T-cell (primary cell): ENCODE data around the gene MRPL4. TPM values are rescaled to one million over a fixed set of nuclear protein-coding genes. Genes with fewer than 3 reads are reported as not detected.

Experiments
- ATAC-seq, 4 experiments: fragments of 200-7000 bp in 3 of 4; fragments of 150-1000 bp in 1 of 4; cut with Tn5 transposase; replicated peaks in 1 of 4; 1 replicate in 3 of 4; 2 replicates in 1 of 4; pipeline ENCODE4 v1.10.0; 2021; ENCODE audit warnings: moderate library complexity in 3 of 4, mild to moderate bottlenecking in 2 of 4, moderate number of reproducible peaks in 1 of 4
- CTCF ChIA-PET, 2 donors: fragments of 300-600 bp; sonication (Branson Sonifier 250); formaldehyde crosslinking; loops; one replicate each; lab custom pipeline; 2022; ENCODE audit warnings: antibody characterized with exemption in 2 of 2; lab: Charles Lee
- POLR2A ChIA-PET, 2 donors: fragments of 300-600 bp; sonication (Branson Sonifier 250); formaldehyde crosslinking; loops; one replicate each; lab custom pipeline; 2022; ENCODE audit warnings: antibody characterized with exemption in 2 of 2; lab: Charles Lee
- DNase-seq, 35 experiments: peaks; one replicate each; pipeline versions ENCODE4 v3.0.0 to v3.0.0-alpha.2; 2013 to 2023
- H3K27ac ChIP-seq: one replicate; pipeline ENCODE4 v1.5.1; 2013; ENCODE audit warnings: low read length
- H3K27me3 ChIP-seq, 2 experiments: replicated peaks in 1 of 2; 1 replicate in 1 of 2; 2 replicates in 1 of 2; pipeline versions ENCODE4 v1.6.1 to v1.7.0; 2013; ENCODE audit warnings: low read length in 1 of 2, mixed read lengths in 1 of 2; ENCODE audit not compliant: control insufficient read depth in 2 of 2, insufficient read depth in 2 of 2; ENCODE audit errors: extremely low read depth in 1 of 2
- H3K36me3 ChIP-seq, 2 donors: 1 replicate in 1 of 2; 2 replicates in 1 of 2; pipeline versions ENCODE4 v1.6.1 to v1.7.0; 2013; ENCODE audit warnings: low read length in 1 of 2; ENCODE audit not compliant: control insufficient read depth in 2 of 2, insufficient read depth in 1 of 2; ENCODE audit errors: extremely low read depth in 1 of 2
- H3K4me1 ChIP-seq, 2 experiments: 1 replicate in 1 of 2; 2 replicates in 1 of 2; pipeline versions ENCODE4 v1.6.1 to v1.7.0; 2013; ENCODE audit warnings: low read length in 2 of 2, mixed read lengths in 1 of 2; ENCODE audit not compliant: insufficient read depth in 2 of 2, control insufficient read depth in 1 of 2; ENCODE audit errors: extremely low read depth in 1 of 2
- H3K4me3 ChIP-seq, 2 donors: 1 replicate in 1 of 2; 2 replicates in 1 of 2; pipeline versions ENCODE4 v1.5.1 to v1.7.0; 2013; ENCODE audit warnings: mild to moderate bottlenecking in 2 of 2, low read length in 1 of 2, moderate library complexity in 1 of 2; ENCODE audit not compliant: control insufficient read depth in 1 of 2; ENCODE audit errors: extremely low read depth in 1 of 2
- H3K9me3 ChIP-seq: 2 replicates; pipeline ENCODE4 v1.7.0; 2013
- H3K27ac Mint-ChIP-seq, 2 donors: one replicate each; pipeline ENCODE4 v1.8.0; 2020 to 2021; ENCODE audit warnings: mild to moderate bottlenecking in 2 of 2, mixed read lengths in 2 of 2
- H3K27me3 Mint-ChIP-seq, 2 donors: one replicate each; pipeline ENCODE4 v1.8.0; 2021 to 2022; ENCODE audit warnings: mixed read lengths in 2 of 2
- H3K36me3 Mint-ChIP-seq: one replicate; pipeline ENCODE4 v1.8.0; 2021; ENCODE audit warnings: mixed read lengths
- H3K4me1 Mint-ChIP-seq, 3 donors: one replicate each; pipeline ENCODE4 v1.8.0; 2020 to 2022; ENCODE audit warnings: mixed read lengths in 3 of 3, mild to moderate bottlenecking in 1 of 3
- H3K4me3 Mint-ChIP-seq, 3 donors: one replicate each; pipeline ENCODE4 v1.8.0; 2020 to 2022; ENCODE audit warnings: mild to moderate bottlenecking in 3 of 3, mixed read lengths in 3 of 3, moderate library complexity in 3 of 3
- H3K9me3 Mint-ChIP-seq, 3 donors: one replicate each; pipeline ENCODE4 v1.8.0; 2020 to 2022; ENCODE audit warnings: mixed read lengths in 3 of 3
- WGBS: methylation state at CpG from one replicate; pipeline ENCODE4 v1.1.5; 2013; ENCODE audit warnings: missing lambda C conversion rate; ENCODE audit not compliant: insufficient coverage; 5-methylcytosine and 5-hydroxymethylcytosine counted together
- total RNA-seq, 35 experiments: library from RNA in 6 of 35; stranded (reverse) in 6 of 35; fragments of 120-200 nt in 1 of 35; gene quantifications; one replicate each; pipeline versions ENCODE4 v1.2.1 to v1.2.4 and lab custom pipeline; 2013 to 2026

MRPL4 gene
- total RNA-seq, result 10 to 100 TPM; 32.9 to 56.6 (median 53.1) TPM
- total RNA-seq (2013), result 24.1 TPM
- total RNA-seq (lab: John Stamatoyannopoulos, UW), result 15.7 to 102 (median 21.1) reads per million in 29 experiments

- peak within 1 kb of the TSS; percentile 94 to 99 (median 96) for H3K4me3 Mint-ChIP-seq
- Histone ChIP-seq H3K36me3 (peaks cover 4 to 27% of the 10 kb centered on the region in 2 donors), H3K4me3 (peak within 1 kb of the TSS; percentile 91 to 99), H3K27ac (peak within 1 kb of the TSS; percentile 60), H3K9me3 (no peaks in the 10 kb centered on the region), H3K27me3 (peaks cover 0 to 2% of the 10 kb centered on the region in 2 experiments), H3K4me1 (peaks cover 6 to 23% of the 10 kb centered on the region in 2 experiments)
- WGBS, result 2% methylated on average over 75 of the region's 77 CpGs
- no peaks in the 10 kb centered on the region for H3K9me3 Mint-ChIP-seq
- H3K27me3 Mint-ChIP-seq, result no peaks in the 10 kb centered on the region
- DNase-seq (peak; percentile 88 to 98 (median 96)), ATAC-seq (peak; percentile 96 to 98 (median 98))
- H3K4me1 Mint-ChIP-seq, result peaks cover 24 to 29% (median 26%) of the 10 kb centered on the region in 3 donors
- CTCF ChIA-PET, result interaction anchor here in 1 of 2 donors (1.0 to 1.4 kb wide), 2 partner anchors 19 to 57 kb away, joined by 3 read pairs; partner anchors contain the start of genes DNMT1 and ICAM1
- POLR2A ChIA-PET, result interaction anchor here in 1 of 2 donors (0.5 kb wide), 1 partner anchor 140 kb away, joined by 3 read pairs; no protein-coding TSS in a partner anchor
- peaks cover 21% of the 10 kb centered on the region for H3K36me3 Mint-ChIP-seq
- peak within 1 kb of the TSS; percentile 93 to 96 for H3K27ac Mint-ChIP-seq
Measured at GRCh38 chr19:10251792-10252694, at the start of gene MRPL4. MRPL4 (plus strand) TSS chr19:10252214; CDS start chr19:10252254, 40 bp downstream.

DNA sequence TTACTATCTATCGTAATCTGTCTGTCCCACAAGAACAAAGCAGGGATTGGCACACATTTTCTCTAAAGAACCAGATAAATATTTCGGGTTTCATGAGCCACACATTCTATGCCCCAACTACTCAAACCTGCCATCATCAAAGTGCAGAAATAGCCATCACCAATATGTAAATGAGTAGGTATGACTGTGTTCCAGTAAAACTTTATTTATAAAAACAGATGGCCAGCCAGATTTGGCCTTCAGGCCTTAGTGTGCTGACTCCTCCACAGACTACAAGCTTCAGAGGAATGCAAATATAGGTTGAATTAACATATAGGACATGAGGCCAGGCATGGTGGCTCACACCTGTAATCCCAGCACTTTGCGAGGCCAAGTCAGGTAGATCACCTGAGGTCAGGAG is 48.3 kb upstream of the MRPL4 start:
- Mint-ChIP-seq H3K9me3 (peaks cover 0 to 8% (median 3%) of the 10 kb centered on the region in 3 donors), H3K27me3 (no peaks in the 10 kb centered on the region), H3K27ac (no peak overlapping the region), H3K4me3 (no peak overlapping the region), H3K4me1 (peaks cover 3 to 9% (median 5%) of the 10 kb centered on the region in 3 donors), H3K36me3 (peaks cover 7% of the 10 kb centered on the region)
- WGBS, result no CpG with 5 or more reads among the region's 3 CpGs
- peaks cover 0 to 4% of the 10 kb centered on the region in 2 experiments for H3K4me1 ChIP-seq
- H3K9me3 ChIP-seq, result no peaks in the 10 kb centered on the region
- H3K27ac ChIP-seq, result no peak overlapping the region
- CTCF ChIA-PET, result no interaction called here
- POLR2A ChIA-PET, result no interaction called here
- no peak for DNase-seq
- H3K4me3 ChIP-seq, result no peak overlapping the region
- H3K27me3 ChIP-seq, result no peaks in the 10 kb centered on the region
- no peak for ATAC-seq
- no peaks in the 10 kb centered on the region for H3K36me3 ChIP-seq

DNA sequence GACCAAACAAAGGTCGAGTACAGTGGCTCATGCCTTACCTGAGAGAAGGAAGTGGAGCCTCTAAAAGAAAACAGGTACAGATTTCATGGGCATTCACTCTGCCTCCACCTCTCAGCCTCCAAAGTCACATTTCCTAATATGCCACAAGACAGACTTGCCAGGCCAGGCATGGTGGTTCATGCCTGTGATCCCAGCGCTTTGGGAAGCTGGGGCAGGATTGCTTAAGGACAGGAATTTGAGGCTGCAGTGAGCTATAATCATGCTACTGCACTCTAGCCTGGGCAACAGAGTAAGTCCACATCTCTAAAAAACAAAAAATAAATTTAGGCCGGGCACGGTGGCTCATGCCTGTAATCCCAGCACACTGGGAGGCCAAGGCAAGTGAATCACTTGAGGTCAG is 46.4 kb upstream of the MRPL4 start:
- no peaks in the 10 kb centered on the region for H3K27me3 ChIP-seq
- no peak for ATAC-seq
- POLR2A ChIA-PET, result interaction anchor here in 1 of 2 donors (0.6 to 0.7 kb wide), 2 partner anchors 169 to 1381 kb away, joined by 3 to 4 read pairs; no protein-coding TSS in a partner anchor
- no peak for DNase-seq
- CTCF ChIA-PET, result no interaction called here
- no peak overlapping the region for H3K27ac ChIP-seq
- 82% methylated on average over 3 of the region's 4 CpGs for WGBS
- no peaks in the 10 kb centered on the region for H3K4me1 ChIP-seq
- no peaks in the 10 kb centered on the region for H3K36me3 ChIP-seq
- Mint-ChIP-seq H3K9me3 (peaks cover 0 to 8% (median 3%) of the 10 kb centered on the region in 3 donors), H3K4me1 (peaks cover 0 to 4% (median 0%) of the 10 kb centered on the region in 3 donors), H3K4me3 (no peak overlapping the region), H3K27me3 (no peaks in the 10 kb centered on the region), H3K36me3 (peaks cover 7% of the 10 kb centered on the region), H3K27ac (no peak overlapping the region)
- H3K4me3 ChIP-seq, result no peak overlapping the region
- H3K9me3 ChIP-seq, result no peaks in the 10 kb centered on the region

- peaks cover 0 to 4% (median 0%) of the 10 kb centered on the region in 3 donors for H3K4me1 Mint-ChIP-seq
- ChIA-PET POLR2A (interaction anchor here in 1 of 2 donors (0.6 kb wide), 1 partner anchor 168 kb away, joined by 4 read pairs; no protein-coding TSS in a partner anchor), CTCF (no interaction called here)
- Histone ChIP-seq H3K4me3 (no peak overlapping the region), H3K36me3 (no peaks in the 10 kb centered on the region), H3K27me3 (no peaks in the 10 kb centered on the region), H3K9me3 (no peaks in the 10 kb centered on the region), H3K27ac (no peak overlapping the region), H3K4me1 (no peaks in the 10 kb centered on the region)
- H3K4me3 Mint-ChIP-seq, result no peak overlapping the region
- peaks cover 7% of the 10 kb centered on the region for H3K36me3 Mint-ChIP-seq
- 84% methylated on average over 10 of the region's 10 CpGs for WGBS
- H3K9me3 Mint-ChIP-seq, result peaks cover 0 to 8% (median 3%) of the 10 kb centered on the region in 3 donors
- ATAC-seq (no peak), DNase-seq (no peak)
- no peak overlapping the region for H3K27ac Mint-ChIP-seq
- no peaks in the 10 kb centered on the region for H3K27me3 Mint-ChIP-seq
Measured at GRCh38 chr19:10206226-10206885, 45.7 kb upstream of the MRPL4 start.

DNA sequence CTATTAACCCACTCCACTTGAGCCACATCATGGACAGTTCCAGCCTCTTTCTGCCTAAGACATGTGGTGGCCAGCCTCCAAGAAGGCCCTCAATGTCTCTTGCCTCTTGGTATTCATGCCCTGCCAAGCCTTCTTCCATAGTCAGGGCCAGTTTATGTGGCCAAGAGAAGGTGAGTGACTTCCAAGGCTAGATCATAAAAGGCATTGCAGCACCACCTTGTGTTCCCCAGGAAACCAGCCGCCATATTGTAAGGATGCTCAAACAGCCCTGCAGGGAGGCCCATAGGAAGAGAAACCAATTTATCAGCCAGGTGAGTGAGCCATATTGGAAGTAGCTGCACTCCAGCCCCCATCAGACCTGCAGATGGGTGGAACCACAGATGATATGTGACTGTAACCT is 45.0 kb upstream of the MRPL4 start:
- no peak for DNase-seq
- no peak overlapping the region for H3K4me3 Mint-ChIP-seq
- POLR2A ChIA-PET, result no interaction called here
- Histone ChIP-seq H3K36me3 (no peaks in the 10 kb centered on the region), H3K4me3 (no peak overlapping the region), H3K4me1 (no peaks in the 10 kb centered on the region), H3K27ac (no peak overlapping the region), H3K27me3 (no peaks in the 10 kb centered on the region), H3K9me3 (no peaks in the 10 kb centered on the region)
- no peak overlapping the region for H3K27ac Mint-ChIP-seq
- CTCF ChIA-PET, result no interaction called here
- H3K27me3 Mint-ChIP-seq, result no peaks in the 10 kb centered on the region
- H3K36me3 Mint-ChIP-seq, result peaks cover 7% of the 10 kb centered on the region
- peaks cover 0 to 4% (median 0%) of the 10 kb centered on the region in 3 donors for H3K4me1 Mint-ChIP-seq
- WGBS, result 100% methylated on average over 1 of the region's 1 CpG
- peaks cover 0 to 8% (median 3%) of the 10 kb centered on the region in 3 donors for H3K9me3 Mint-ChIP-seq
- ATAC-seq, result no peak

GRCh38 chr19:10209315-10209714 is 42.7 kb upstream of the MRPL4 start:
- Mint-ChIP-seq H3K27me3 (no peaks in the 10 kb centered on the region), H3K9me3 (peaks cover 0 to 8% (median 3%) of the 10 kb centered on the region in 3 donors), H3K27ac (no peak overlapping the region), H3K4me3 (no peak overlapping the region), H3K36me3 (peaks cover 7% of the 10 kb centered on the region), H3K4me1 (peaks cover 0 to 4% (median 0%) of the 10 kb centered on the region in 3 donors)
- ATAC-seq (no peak), DNase-seq (no peak)
- H3K27ac ChIP-seq, result no peak overlapping the region
- WGBS, result 44% methylated on average over 2 of the region's 4 CpGs
- no peak overlapping the region for H3K4me3 ChIP-seq
- POLR2A ChIA-PET, result interaction anchor here in 1 of 2 donors (0.7 kb wide), 1 partner anchor 263 kb away, joined by 5 read pairs; no protein-coding TSS in a partner anchor
- no peaks in the 10 kb centered on the region for H3K36me3 ChIP-seq
- H3K9me3 ChIP-seq, result no peaks in the 10 kb centered on the region
- no peaks in the 10 kb centered on the region for H3K4me1 ChIP-seq
- CTCF ChIA-PET, result no interaction called here
- H3K27me3 ChIP-seq, result no peaks in the 10 kb centered on the region
